H9 (cell line): ENCODE data around the gene MATN4. TPM values are rescaled to one million over a fixed set of nuclear protein-coding genes. Genes with fewer than 3 reads are reported as not detected.
A peak's percentile ranks its signal among the peaks of the same experiment; 100 is the strongest.

Source experiments
- DNase-seq: peaks from one replicate; pipeline ENCODE4 v3.0.0-alpha.2; 2017
- H2AFZ ChIP-seq: one replicate; pipeline ENCODE4 v1.6.1; 2013; ENCODE audit warnings: mild to moderate bottlenecking, low read length, control low read depth, moderate library complexity
- H2AK5ac ChIP-seq: 2 replicates; pipeline ENCODE4 v1.6.1; 2013; ENCODE audit warnings: low read length, control low read depth, mixed read lengths; ENCODE audit not compliant: insufficient read length
- H2BK120ac ChIP-seq: one replicate; pipeline ENCODE4 v1.6.1; 2013; ENCODE audit warnings: low read depth, mild to moderate bottlenecking, low read length, control low read depth, inconsistent platforms; ENCODE audit not compliant: poor library complexity, severe bottlenecking
- H2BK12ac ChIP-seq: 2 replicates; pipeline ENCODE4 v1.6.1; 2013; ENCODE audit warnings: low read length, control low read depth, mixed read lengths, low read depth; ENCODE audit not compliant: insufficient read length
- H2BK15ac ChIP-seq: 2 replicates; pipeline ENCODE4 v1.6.1; 2013; ENCODE audit warnings: low read depth, low read length, control low read depth
- H2BK20ac ChIP-seq: one replicate; pipeline ENCODE4 v1.6.1; 2013; ENCODE audit warnings: low read depth, mild to moderate bottlenecking, low read length, control low read depth, inconsistent platforms; ENCODE audit not compliant: poor library complexity, severe bottlenecking
- H2BK5ac ChIP-seq: 2 replicates; pipeline ENCODE4 v1.6.1; 2013; ENCODE audit warnings: low read length, control low read depth, mixed read lengths; ENCODE audit not compliant: insufficient read length
- H3K14ac ChIP-seq: 2 replicates; pipeline ENCODE4 v1.6.1; 2013; ENCODE audit warnings: low read length, control low read depth; ENCODE audit not compliant: insufficient read depth
- H3K18ac ChIP-seq: 2 replicates; pipeline ENCODE4 v1.6.1; 2013; ENCODE audit warnings: low read depth, mild to moderate bottlenecking, mixed read lengths, low read length, control low read depth; ENCODE audit not compliant: insufficient read length
- H3K23ac ChIP-seq: 2 replicates; pipeline ENCODE4 v1.6.1; 2013; ENCODE audit warnings: low read length, control low read depth, mixed read lengths, low read depth; ENCODE audit not compliant: insufficient read length
- H3K23me2 ChIP-seq: 2 replicates; pipeline ENCODE4 v1.6.1; 2013; ENCODE audit warnings: low read depth, mild to moderate bottlenecking, mixed read lengths, low read length, control low read depth; ENCODE audit not compliant: insufficient read length, poor library complexity, severe bottlenecking
- H3K27ac ChIP-seq: 2 replicates; pipeline ENCODE4 v1.5.1; 2013; ENCODE audit warnings: low read length, control low read depth, mixed read lengths, low read depth; ENCODE audit not compliant: insufficient read length
- H3K27me3 ChIP-seq: 2 replicates; pipeline ENCODE4 v1.6.1; 2013; ENCODE audit warnings: low read length, control low read depth, inconsistent platforms; ENCODE audit not compliant: insufficient read depth
- H3K4ac ChIP-seq: 2 replicates; pipeline ENCODE4 v1.6.1; 2013; ENCODE audit warnings: low read depth, mild to moderate bottlenecking, control low read depth, inconsistent platforms, low read length, moderate library complexity
- H3K4me1 ChIP-seq: 2 replicates; pipeline ENCODE4 v1.6.1; 2013; ENCODE audit warnings: low read length, control low read depth, inconsistent platforms; ENCODE audit not compliant: insufficient read depth
- H3K4me2 ChIP-seq: 2 replicates; pipeline ENCODE4 v1.6.1; 2013; ENCODE audit warnings: low read length, control low read depth, mixed read lengths; ENCODE audit not compliant: insufficient read length, insufficient read depth
- H3K56ac ChIP-seq: 2 replicates; pipeline ENCODE4 v1.6.1; 2013; ENCODE audit warnings: low read depth, mild to moderate bottlenecking, mixed read lengths, low read length, control low read depth; ENCODE audit not compliant: insufficient read length
- H3K79me1 ChIP-seq: 2 replicates; pipeline ENCODE4 v1.6.1; 2013; ENCODE audit warnings: low read depth, mild to moderate bottlenecking, moderate library complexity, low read length, control low read depth, inconsistent platforms; ENCODE audit not compliant: insufficient read depth, poor library complexity, severe bottlenecking
- H3K79me2 ChIP-seq: 2 replicates; pipeline ENCODE4 v1.6.1; 2013; ENCODE audit warnings: low read length, control low read depth, inconsistent platforms; ENCODE audit not compliant: insufficient read depth
- H3K9ac ChIP-seq: 2 replicates; pipeline ENCODE4 v1.6.1; 2013; ENCODE audit warnings: low read length, control low read depth, mixed read lengths; ENCODE audit not compliant: insufficient read length; ENCODE audit errors: extremely low read depth
- H3K9me3 ChIP-seq: one replicate; pipeline ENCODE4 v1.6.1; 2013; ENCODE audit warnings: low read depth, low read length, inconsistent platforms; ENCODE audit not compliant: control insufficient read depth
- H3T11ph ChIP-seq: one replicate; pipeline ENCODE4 v1.6.1; 2013; ENCODE audit warnings: mild to moderate bottlenecking, low read length, control low read depth, inconsistent platforms
- H4K20me1 ChIP-seq: one replicate; pipeline ENCODE4 v1.6.1; 2013; ENCODE audit not compliant: control insufficient read depth, insufficient read length, insufficient read depth
- H4K5ac ChIP-seq: 2 replicates; pipeline ENCODE4 v1.6.1; 2013; ENCODE audit warnings: low read depth, mild to moderate bottlenecking, mixed read lengths, low read length, control low read depth; ENCODE audit not compliant: insufficient read length
- H4K8ac ChIP-seq: replicated peaks from 2 replicates; pipeline ENCODE4 v1.6.1; 2013; ENCODE audit warnings: low read length, control low read depth, mixed read lengths, low read depth; ENCODE audit not compliant: insufficient read length
- H4K91ac ChIP-seq: 2 replicates; pipeline ENCODE4 v1.6.1; 2013; ENCODE audit warnings: low read depth, mild to moderate bottlenecking, moderate library complexity, mixed read lengths, low read length, control low read depth; ENCODE audit not compliant: insufficient read length
- H3K27ac Mint-ChIP-seq, 3 experiments: 2 replicates in 2 of 3; 3 replicates in 1 of 3; pipeline ENCODE4 v1.8.0; 2020 to 2021; ENCODE audit warnings: mixed read lengths in 3 of 3, mild to moderate bottlenecking in 1 of 3, moderate library complexity in 1 of 3
- H3K27me3 Mint-ChIP-seq: 2 replicates; pipeline ENCODE4 v1.8.0; 2021; ENCODE audit warnings: low read depth, mild to moderate bottlenecking, moderate library complexity, mixed read lengths
- H3K36me3 Mint-ChIP-seq, 3 experiments: 2 replicates in 2 of 3; 3 replicates in 1 of 3; pipeline ENCODE4 v1.8.0; 2020 to 2021; ENCODE audit warnings: low read depth in 3 of 3, mixed read lengths in 3 of 3; ENCODE audit not compliant: insufficient read depth in 1 of 3
- H3K4me1 Mint-ChIP-seq, 2 experiments: 2 replicates each; pipeline ENCODE4 v1.8.0; 2020; ENCODE audit warnings: mixed read lengths in 2 of 2
- H3K4me3 Mint-ChIP-seq, 2 experiments: 2 replicates in 1 of 2; 3 replicates in 1 of 2; pipeline ENCODE4 v1.8.0; 2020 to 2021; ENCODE audit warnings: mild to moderate bottlenecking in 2 of 2, mixed read lengths in 2 of 2, moderate library complexity in 1 of 2
- H3K9me3 Mint-ChIP-seq, 2 experiments: 2 replicates in 1 of 2; 3 replicates in 1 of 2; pipeline ENCODE4 v1.8.0; 2020; ENCODE audit warnings: mild to moderate bottlenecking in 2 of 2, mixed read lengths in 2 of 2, moderate library complexity in 1 of 2
- CTCF ChIP-seq: fragments of 200-600 bp; sonication (generic); conservative IDR thresholded peaks from 3 replicates; pipeline ENCODE4 v1.8.0; 2021; ENCODE audit warnings: antibody characterized with exemption, mild to moderate bottlenecking
- WGBS: extraction: QIAGEN DNeasy Blood & Tissue Kit; methylation state at CpG from one replicate; pipeline ENCODE4 v1.1.7; 2013; ENCODE audit warnings: missing lambda C conversion rate, low lambda C conversion rate, mixed read lengths; ENCODE audit not compliant: insufficient read length; ENCODE audit errors: extremely low coverage; 5-methylcytosine and 5-hydroxymethylcytosine counted together
- total RNA-seq: library from RNA; stranded (reverse); gene quantifications from 2 replicates; pipeline ENCODE4 v1.2.1, GENCODE V29; 2021

MATN4 gene
- total RNA-seq, 1 experiment from 2014 or later: 0.11 TPM

DNA sequence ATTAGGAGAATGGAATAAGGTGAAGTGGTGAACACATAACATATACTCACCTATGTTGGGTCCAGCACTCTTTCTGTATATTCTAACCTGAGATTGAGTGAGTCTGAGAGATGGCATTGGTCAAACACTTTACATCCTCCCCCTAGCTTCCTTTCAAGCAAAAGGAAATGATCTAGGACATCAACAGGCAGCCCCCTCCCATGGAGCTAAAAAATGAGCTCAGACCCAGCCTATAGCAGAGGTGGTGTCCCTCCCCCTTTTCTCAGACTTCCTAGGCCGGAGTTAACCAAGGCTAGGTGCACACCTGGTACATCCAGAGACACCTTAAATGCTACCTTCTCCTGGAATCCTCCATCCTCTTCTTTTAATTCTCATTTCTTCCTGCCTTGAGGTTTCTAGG lies 45.6 kb upstream of the MATN4 start:
- H4K8ac ChIP-seq: no peak overlapping the region
- no peaks in the 10 kb centered on the region for H3K79me2 ChIP-seq
- H4K5ac ChIP-seq: peak overlapping the region; percentile 33
- no peak overlapping the region for H3K4ac ChIP-seq
- H2BK12ac ChIP-seq: no peak overlapping the region
- H3T11ph ChIP-seq: no peak overlapping the region
- Mint-ChIP-seq H3K4me1 (peaks cover 27 to 34% of the 10 kb centered on the region in 2 experiments), H3K27me3 (no peaks in the 10 kb centered on the region), H3K9me3 (no peaks in the 10 kb centered on the region), H3K4me3 (no peak overlapping the region), H3K27ac (no peak overlapping the region), H3K36me3 (no peaks in the 10 kb centered on the region)
- no peak overlapping the region for H2BK15ac ChIP-seq
- no peak overlapping the region for H3K23ac ChIP-seq
- no peak overlapping the region for H3K14ac ChIP-seq
- no peak overlapping the region for H3K9ac ChIP-seq
- WGBS: no CpG with 5 or more reads among the region's 1 CpG
- H3K23me2 ChIP-seq: no peaks in the 10 kb centered on the region
- H2BK20ac ChIP-seq: no peak overlapping the region
- H4K91ac ChIP-seq: no peak overlapping the region
- DNase-seq: no peak
- no peaks in the 10 kb centered on the region for H4K20me1 ChIP-seq
- no peak overlapping the region for H3K27ac ChIP-seq
- no peaks in the 10 kb centered on the region for H3K79me1 ChIP-seq
- H3K56ac ChIP-seq: no peak overlapping the region
- H3K18ac ChIP-seq: no peak overlapping the region
- H2BK120ac ChIP-seq: no peak overlapping the region
- peaks cover 3% of the 10 kb centered on the region; the same call in 1 of the 2 replicates for H3K4me1 ChIP-seq
- TF ChIP-seq CTCF: no peak
- H2BK5ac ChIP-seq: no peak overlapping the region
- no peak overlapping the region for H3K4me2 ChIP-seq
- H3K27me3 ChIP-seq: no peaks in the 10 kb centered on the region
- H3K9me3 ChIP-seq: no peaks in the 10 kb centered on the region
- no peak overlapping the region for H2AK5ac ChIP-seq
- no peak overlapping the region for H2AFZ ChIP-seq
